Adrenal gland (tissue), 5 donors: ENCODE results near the gene TMEM266.

Experiments
- CTCF ChIP-seq, 6 experiments: fragments of 450-650 bp in 4 of 6; fragments of 200-600 bp in 2 of 6; sonication (generic) in 1 of 6; IDR thresholded peaks; 1 replicate in 5 of 6; 2 replicates in 1 of 6; pipeline versions ENCODE4 v1.5.1 to v1.8.0; 2016 to 2021; ENCODE audit warnings: antibody characterized with exemption in 6 of 6, mild to moderate bottlenecking in 2 of 6, moderate library complexity in 1 of 6
- POLR2A ChIP-seq, 2 donors: fragments of 450-650 bp; IDR thresholded peaks; one replicate each; pipeline ENCODE4 v1.6.1; 2017; ENCODE audit warnings: antibody characterized with exemption in 2 of 2, mild to moderate bottlenecking in 2 of 2, moderate library complexity in 1 of 2
- donor health status: DM: no; HTN: no; CAD: no.

GRCh38 chr15:76162784-76163456 lies 103.1 kb downstream of the TMEM266 start:
- TF ChIP-seq POLR2A (IDR thresholded peaks at IDR 0.05) = no peak
- TF ChIP-seq CTCF (IDR thresholded peaks at IDR 0.05) = no peak
